DND-41 (cell line): Measurements from ENCODE around the gene SRCAP.

Source experiments
- CTCF ChIP-seq: IDR thresholded peaks from 2 replicates; pipeline ENCODE4 v1.5.1; 2012; ENCODE audit warnings: borderline replicate concordance, low read length, moderate library complexity, mild to moderate bottlenecking; ENCODE audit not compliant: poor library complexity, severe bottlenecking; ENCODE audit errors: extremely low read depth
- EZH2 ChIP-seq: IDR thresholded peaks from 3 replicates; pipeline ENCODE4 v1.6.1; 2012; ENCODE audit warnings: borderline replicate concordance, low read depth, mild to moderate bottlenecking, moderate library complexity, low read length, inconsistent platforms; ENCODE audit not compliant: severe bottlenecking

GRCh38 chr16:30728321-30728720 is 29.4 kb downstream of the SRCAP start:
- TF ChIP-seq CTCF (no peak), EZH2 (no peak)
